ENCODE data around the gene ZFYVE9. TPM values are rescaled to one million over a fixed set of nuclear protein-coding genes. Genes with fewer than 3 reads are reported as not detected.

The ZFYVE9 gene
- total and polyA plus RNA-seq, 2 of the 13 experiments (the other 11 are each of a cell fraction or from before 2014, with no cell fraction given): 9.2 to 19.8 TPM

DNA sequence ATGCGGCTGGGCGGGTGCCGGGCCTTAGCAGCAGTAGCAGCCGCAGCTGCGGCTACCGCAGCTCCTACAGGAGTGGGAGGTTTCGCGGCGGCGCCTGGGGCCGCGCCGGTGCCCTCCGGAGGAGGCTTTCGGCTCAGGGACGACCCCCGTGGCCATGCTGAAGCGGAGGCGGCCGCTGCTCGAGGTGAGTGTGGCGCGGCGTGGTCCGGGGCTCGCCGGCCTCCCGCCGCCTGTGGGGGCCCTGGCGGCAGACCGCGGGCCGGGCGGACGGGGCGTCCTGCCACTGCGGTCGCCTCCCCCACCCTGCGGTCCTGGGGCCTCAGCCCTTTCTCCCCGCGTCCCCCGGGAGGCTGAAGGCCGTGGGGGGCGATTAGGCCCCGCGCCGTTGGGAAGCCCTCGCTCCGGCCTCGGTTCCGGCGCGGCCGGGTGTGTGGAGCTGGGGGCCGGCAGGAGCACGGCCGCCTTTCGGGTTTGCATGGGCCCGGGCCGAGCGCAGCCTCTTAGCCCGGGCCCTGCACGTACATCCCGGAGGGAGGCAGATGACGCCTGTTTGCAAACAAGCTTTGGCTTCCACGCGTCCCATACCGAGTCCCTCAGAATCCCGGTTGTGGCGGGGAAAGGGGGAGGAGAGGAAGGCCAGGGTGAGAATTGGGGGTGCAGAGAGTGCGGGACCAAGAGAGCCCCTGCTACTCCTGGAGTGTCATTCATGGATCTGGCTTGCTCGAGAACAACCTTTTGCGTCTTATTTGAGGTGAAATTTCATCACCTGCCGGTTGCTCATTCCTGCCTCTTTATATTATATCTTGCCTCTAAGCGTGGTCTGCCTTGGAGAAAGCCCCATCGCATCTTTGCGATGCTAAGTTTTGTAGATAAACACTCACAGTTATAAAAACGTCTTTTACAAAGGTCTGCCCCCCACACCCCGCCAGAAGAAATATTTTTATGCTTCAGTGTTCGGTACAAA lies 613 bp downstream of the ZFYVE9 start (continued):
- TF ChIP-seq, protein P1, sequence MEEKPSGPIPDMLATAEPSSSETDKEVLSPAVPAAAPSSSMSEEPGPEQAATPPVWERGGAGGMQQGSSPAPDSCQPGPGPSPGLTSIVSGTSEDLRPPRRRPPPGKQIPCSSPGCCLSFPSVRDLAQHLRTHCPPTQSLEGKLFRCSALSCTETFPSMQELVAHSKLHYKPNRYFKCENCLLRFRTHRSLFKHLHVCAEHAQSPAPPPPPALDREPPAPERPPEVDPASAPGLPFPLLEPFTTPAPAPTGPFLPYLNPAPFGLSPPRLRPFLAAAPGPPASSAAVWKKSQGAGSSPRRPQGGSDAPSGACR (CRISPR knock-in tag; IDR thresholded peaks at IDR 0.05): no peak
- TF ChIP-seq ADNP (CRISPR knock-in tag; IDR thresholded peaks at IDR 0.05) (no peak), ZNF782 (CRISPR knock-in tag; IDR thresholded peaks at IDR 0.05; ENCODE audit: borderline replicate concordance) (no peak), MTF1 (CRISPR knock-in tag; IDR thresholded peaks at IDR 0.05) (no peak), U2AF2 (IDR thresholded peaks at IDR 0.05; ENCODE audit: low read depth, low read length) (no peak), SRSF9 (IDR thresholded peaks at IDR 0.05; ENCODE audit: borderline replicate concordance, insufficient read depth, low read depth, low read length, poor library complexity, severe bottlenecking) (no peak), RBAK (CRISPR knock-in tag; IDR thresholded peaks at IDR 0.05) (no peak), MEIS1 (CRISPR knock-in tag; IDR thresholded peaks at IDR 0.05; ENCODE audit: borderline replicate concordance) (no peak), ZNF816 (CRISPR knock-in tag; IDR thresholded peaks at IDR 0.05; ENCODE audit: borderline replicate concordance) (0 out of 2 replicates have a peak, but pooled peaks have one; percentile 7), SMARCE1 (IDR thresholded peaks at IDR 0.05; ENCODE audit: borderline replicate concordance) (no peak), TCF7 (IDR thresholded peaks at IDR 0.05; ENCODE audit: low read depth) (no peak)
- TF ChIP-seq, protein P2, sequence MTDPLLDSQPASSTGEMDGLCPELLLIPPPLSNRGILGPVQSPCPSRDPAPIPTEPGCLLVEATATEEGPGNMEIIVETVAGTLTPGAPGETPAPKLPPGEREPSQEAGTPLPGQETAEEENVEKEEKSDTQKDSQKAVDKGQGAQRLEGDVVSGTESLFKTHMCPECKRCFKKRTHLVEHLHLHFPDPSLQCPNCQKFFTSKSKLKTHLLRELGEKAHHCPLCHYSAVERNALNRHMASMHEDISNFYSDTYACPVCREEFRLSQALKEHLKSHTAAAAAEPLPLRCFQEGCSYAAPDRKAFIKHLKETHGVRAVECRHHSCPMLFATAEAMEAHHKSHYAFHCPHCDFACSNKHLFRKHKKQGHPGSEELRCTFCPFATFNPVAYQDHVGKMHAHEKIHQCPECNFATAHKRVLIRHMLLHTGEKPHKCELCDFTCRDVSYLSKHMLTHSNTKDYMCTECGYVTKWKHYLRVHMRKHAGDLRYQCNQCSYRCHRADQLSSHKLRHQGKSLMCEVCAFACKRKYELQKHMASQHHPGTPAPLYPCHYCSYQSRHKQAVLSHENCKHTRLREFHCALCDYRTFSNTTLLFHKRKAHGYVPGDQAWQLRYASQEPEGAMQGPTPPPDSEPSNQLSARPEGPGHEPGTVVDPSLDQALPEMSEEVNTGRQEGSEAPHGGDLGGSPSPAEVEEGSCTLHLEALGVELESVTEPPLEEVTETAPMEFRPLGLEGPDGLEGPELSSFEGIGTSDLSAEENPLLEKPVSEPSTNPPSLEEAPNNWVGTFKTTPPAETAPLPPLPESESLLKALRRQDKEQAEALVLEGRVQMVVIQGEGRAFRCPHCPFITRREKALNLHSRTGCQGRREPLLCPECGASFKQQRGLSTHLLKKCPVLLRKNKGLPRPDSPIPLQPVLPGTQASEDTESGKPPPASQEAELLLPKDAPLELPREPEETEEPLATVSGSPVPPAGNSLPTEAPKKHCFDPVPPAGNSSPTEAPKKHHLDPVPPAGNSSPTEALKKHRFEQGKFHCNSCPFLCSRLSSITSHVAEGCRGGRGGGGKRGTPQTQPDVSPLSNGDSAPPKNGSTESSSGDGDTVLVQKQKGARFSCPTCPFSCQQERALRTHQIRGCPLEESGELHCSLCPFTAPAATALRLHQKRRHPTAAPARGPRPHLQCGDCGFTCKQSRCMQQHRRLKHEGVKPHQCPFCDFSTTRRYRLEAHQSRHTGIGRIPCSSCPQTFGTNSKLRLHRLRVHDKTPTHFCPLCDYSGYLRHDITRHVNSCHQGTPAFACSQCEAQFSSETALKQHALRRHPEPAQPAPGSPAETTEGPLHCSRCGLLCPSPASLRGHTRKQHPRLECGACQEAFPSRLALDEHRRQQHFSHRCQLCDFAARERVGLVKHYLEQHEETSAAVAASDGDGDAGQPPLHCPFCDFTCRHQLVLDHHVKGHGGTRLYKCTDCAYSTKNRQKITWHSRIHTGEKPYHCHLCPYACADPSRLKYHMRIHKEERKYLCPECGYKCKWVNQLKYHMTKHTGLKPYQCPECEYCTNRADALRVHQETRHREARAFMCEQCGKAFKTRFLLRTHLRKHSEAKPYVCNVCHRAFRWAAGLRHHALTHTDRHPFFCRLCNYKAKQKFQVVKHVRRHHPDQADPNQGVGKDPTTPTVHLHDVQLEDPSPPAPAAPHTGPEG (CRISPR knock-in tag; IDR thresholded peaks at IDR 0.05): no peak
- TF ChIP-seq, protein P3, sequence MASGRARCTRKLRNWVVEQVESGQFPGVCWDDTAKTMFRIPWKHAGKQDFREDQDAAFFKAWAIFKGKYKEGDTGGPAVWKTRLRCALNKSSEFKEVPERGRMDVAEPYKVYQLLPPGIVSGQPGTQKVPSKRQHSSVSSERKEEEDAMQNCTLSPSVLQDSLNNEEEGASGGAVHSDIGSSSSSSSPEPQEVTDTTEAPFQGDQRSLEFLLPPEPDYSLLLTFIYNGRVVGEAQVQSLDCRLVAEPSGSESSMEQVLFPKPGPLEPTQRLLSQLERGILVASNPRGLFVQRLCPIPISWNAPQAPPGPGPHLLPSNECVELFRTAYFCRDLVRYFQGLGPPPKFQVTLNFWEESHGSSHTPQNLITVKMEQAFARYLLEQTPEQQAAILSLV (CRISPR knock-in tag; IDR thresholded peaks at IDR 0.05; ENCODE audit: borderline replicate concordance): no peak

Data from HepG2 (cell line).